Fibroblast of the conjunctiva (primary cell): ENCODE data around the gene MPP1.

Source experiments
- DNase-seq: peaks from one replicate; pipeline ENCODE4 v3.0.0-alpha.2; 2010; ENCODE audit warnings: low read depth

Gene MPP1

DNA sequence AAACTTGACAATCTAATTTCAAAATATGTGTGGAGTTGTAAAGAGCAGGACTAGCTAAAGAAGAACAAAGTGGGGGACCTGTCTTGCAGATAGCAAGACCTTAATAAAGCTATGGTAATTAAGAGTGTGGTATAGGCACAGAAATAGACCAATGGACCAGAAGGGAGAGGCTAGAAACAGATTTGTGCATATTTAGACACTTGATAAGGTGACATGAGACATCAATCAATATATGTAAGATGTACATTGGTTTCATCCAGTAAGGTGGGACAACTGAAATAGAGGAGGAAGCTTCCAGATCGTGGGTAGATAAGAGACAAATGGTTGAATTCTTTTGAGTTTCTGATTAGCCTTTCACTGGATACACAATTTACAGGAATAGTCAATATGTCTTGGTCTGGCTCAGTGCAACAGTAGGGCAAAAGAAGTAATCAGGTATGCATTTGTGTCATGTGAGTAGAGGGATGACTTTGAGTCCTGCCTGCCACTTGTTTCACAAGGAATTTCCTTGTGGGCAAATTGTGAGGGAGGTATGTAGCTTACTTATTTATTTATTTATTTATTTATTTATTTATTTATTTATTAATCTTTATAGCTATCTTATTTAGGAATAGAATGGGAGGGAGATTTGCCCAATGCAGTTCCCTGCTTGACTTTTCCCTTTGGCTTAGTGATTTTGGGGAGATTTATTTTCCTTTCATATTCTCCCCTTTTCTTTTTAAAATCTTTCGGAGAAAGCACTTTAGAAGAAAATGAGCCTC, 7.2 kb upstream of the MPP1 start:
- DNase-seq = no peak

- DNase-seq = no peak
These were observed 4.8 kb upstream of the MPP1 start for GRCh38 chrX:154809939-154810665.

DNA sequence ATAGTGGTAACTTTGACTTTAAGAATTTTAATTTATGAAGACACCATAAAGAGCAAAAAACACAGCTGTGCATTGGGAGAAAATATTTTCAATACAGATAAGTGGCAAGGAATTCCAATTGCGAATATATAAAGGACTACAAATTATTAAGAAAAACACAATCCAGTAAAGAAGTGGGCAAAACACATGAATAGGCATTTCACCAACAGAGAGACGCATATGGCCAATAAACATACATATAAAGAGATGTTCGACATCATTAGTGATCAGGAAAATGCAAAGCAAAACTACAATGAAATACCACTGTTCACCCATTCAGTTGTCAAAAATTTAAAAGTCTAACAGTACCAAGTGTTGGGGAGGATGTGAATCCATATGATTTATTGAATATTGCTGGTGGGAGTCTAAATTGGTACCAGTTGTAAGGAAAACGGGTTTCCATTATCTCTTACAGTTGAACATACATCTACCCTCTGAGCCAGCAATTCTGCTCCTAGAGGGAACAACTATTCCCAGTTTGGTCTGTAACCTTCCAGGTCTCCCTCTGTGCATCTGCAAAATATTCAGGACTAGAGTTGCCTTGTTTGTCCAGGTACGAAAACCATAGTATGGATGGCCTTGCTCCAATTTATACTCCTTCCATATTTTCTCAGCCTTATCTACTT, 1.7 kb upstream of the MPP1 start:
- DNase-seq = no peak

DNA sequence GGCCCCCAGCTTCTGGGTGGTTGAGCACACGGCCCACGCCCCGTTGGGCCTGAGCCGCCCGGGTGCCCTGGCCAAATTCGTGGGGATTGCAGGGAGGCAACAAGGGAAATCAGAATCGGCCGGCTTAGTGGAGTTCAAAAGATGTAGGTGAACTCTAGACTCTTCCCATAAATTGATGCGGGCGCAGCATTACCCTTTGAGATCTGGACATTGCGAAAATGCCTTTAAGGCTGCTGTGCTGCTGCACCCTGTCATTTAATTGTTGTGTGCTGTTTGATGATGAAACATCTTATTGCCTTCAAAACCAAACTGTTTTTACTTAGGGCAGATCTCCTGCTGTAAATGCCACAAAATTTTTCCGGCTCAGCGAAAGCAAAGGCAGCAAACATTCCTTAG, 409 bp upstream of the MPP1 start:
- DNase-seq = no peak

GRCh38 chrX:154804261-154804956, 876 bp downstream of the MPP1 start:
- DNase-seq = no peak

DNA sequence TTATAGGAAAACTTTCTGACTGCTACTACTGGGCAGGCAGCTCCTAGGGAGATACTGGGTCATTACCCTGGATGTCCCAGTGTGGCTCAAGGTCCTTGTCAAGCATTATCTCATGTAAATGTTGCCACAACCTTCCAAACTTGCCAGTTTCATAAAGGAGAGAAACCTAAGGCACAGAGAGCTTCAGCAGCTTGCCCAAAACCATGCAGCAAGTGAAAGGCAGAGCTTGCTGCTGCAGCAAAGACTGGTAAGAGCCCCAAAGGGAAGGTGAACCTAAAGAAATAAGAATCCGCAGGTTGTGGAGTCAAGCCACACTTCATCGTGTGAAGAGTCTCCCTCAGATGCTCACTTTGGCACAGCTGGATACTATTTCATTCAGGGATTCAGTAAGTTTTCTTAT, 2.3 kb downstream of the MPP1 start:
- no peak for DNase-seq

- DNase-seq = no peak
These were observed 4.6 kb downstream of the MPP1 start for GRCh38 chrX:154800478-154801210.

GRCh38 chrX:154799556-154800348, 5.5 kb downstream of the MPP1 start:
- DNase-seq = no peak

DNA sequence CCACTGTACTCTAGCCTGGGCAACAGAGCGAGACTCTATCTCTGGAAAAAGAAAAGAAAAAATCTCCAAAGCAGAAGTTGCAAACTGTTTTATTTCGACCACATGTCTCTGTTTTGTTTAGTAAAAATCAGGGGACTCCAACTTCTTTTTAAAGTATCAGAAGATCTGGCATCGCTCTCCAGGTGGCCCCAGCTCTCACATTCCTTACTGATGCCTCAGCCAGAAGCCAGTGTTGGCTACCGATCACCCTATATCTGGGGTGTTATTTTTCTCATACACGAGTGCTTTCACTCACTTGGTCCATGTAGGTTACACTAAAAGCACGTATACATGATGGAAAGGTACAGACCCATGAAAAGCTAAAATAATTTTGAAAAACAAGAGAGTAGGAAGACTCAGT, 8.3 kb downstream of the MPP1 start:
- DNase-seq = no peak

GRCh38 chrX:154795016-154795415, 10.3 kb downstream of the MPP1 start:
- DNase-seq = no peak

- no peak for DNase-seq
These were observed 12.0 kb downstream of the MPP1 start for GRCh38 chrX:154793084-154793795.

GRCh38 chrX:154791939-154792338, 13.3 kb downstream of the MPP1 start:
- DNase-seq = no peak

- no peak for DNase-seq
These were observed 13.8 kb downstream of the MPP1 start for GRCh38 chrX:154791467-154791866.

- DNase-seq = no peak
These were observed 19.6 kb downstream of the MPP1 start for GRCh38 chrX:154785716-154786115.

DNA sequence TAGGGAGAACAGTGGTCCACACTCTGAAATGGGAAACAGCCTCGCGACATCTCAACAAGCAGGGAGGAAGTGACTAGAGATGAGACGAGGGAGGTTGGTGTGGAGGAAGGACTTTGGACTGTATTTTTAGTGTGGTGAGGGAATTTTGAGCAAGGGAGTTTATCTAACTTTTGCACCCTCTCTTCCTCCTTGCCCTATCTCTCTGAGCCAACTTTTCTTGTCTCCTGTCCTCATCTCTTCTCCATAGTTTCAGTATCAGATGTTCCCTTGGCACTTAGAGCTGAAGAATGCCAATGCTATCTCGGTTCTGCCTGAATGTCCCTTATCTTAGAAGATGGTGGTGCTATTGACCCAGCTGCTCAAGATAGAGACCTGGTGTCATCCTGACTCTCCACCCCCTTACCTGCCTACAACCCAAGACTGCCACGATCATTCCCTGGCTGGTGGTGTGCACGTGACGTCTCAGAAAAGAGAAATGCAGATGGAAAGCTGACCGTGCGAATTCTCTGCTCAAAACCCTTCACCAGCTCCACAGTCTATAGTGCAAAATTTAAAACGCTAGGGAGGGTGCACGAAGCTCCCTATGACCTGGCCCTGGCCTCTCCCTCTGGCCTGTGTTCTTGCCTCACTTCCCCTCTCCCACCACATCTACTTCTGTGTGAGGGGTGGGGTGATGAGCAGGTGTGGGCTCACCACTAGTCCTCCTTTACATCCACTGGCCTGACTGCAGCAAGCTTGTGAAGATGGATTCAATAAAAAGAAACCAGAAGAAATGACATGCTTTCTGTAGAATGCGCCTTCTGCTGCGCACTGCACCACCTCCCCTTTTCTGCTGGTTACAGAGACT, 20.9 kb downstream of the MPP1 start:
- no peak for DNase-seq

GRCh38 chrX:154780968-154781367, 24.3 kb downstream of the MPP1 start:
- DNase-seq = no peak

- DNase-seq = no peak
These were observed 26.0 kb downstream of the MPP1 start for GRCh38 chrX:154779261-154779660.

DNA sequence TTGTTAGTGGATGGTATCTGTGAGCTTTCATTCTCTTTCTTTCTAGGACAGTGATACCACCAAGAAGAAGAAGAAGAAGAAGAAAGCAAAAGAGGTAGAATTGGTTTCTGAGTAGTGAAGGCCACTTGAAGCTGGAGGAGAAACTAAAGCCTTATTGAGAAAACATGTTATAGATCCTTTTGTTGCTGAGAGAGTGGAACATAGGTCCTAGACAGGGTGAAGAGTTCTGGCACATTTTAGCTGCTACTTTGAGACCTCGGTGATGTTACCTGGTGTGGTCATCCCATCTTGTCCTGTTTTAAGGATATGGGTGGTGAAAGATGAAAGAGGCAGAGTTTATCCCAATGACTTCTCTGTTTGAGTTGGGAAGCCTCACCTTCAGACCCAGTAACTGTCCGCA, 28.5 kb downstream of the MPP1 start:
- DNase-seq = no peak
